Hematopoietic multipotent progenitor cell treated with erythropoietin and hydrocortisone succinate and interleukin-3 and kit ligand, for 8 days (in vitro differentiated cells): Measurements from ENCODE around the gene EXOC6B.
A peak's percentile ranks its signal among the peaks of the same experiment; 100 is the strongest.

ENCODE experiments used
- DNase-seq: peaks from one replicate; pipeline ENCODE4 v3.0.0-alpha.2; 2015

The EXOC6B gene

DNA sequence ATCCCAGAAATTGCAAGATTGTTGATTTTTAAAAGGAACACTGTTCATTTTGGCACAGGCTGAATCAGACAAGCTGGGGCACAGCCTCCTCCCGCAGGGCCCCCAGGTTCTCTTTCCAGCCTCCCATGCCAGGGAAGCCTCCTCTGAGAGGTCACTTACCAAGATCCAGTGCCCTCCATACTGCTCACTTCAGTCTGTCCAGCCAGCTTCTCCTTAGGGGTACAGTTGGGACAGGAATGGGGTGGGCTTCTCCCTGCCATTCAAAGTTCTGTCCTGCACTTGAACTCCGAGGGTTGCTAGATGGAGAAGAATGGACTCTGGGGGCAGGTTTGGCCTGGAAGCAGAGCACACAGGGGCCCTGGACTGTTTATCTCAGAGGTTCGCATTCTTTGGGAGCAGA is 670.7 kb downstream of the EXOC6B start:
- no peak for DNase-seq

- DNase-seq = no peak
Measured at GRCh38 chr2:72154386-72154975, 671.4 kb downstream of the EXOC6B start.

DNA sequence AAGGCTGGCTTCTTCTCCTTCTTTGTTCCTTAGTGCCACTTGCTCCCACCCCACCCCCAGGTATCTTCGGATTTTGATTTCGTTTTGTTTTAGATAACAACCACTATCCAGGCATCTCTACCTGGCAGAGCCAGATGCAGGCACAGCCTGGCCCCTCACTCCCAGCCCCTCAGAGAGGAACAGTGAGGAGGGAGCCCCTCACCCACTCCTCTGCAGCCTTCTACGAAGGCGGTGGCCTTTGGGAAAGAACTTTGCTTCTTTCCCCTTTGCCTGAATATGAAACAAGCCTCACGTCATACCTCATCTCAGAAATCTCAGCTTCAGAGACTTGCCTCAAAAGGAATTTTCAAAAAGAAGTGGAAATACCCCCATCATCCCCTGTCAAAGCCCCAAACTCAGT is 671.9 kb downstream of the EXOC6B start:
- no peak for DNase-seq

DNA sequence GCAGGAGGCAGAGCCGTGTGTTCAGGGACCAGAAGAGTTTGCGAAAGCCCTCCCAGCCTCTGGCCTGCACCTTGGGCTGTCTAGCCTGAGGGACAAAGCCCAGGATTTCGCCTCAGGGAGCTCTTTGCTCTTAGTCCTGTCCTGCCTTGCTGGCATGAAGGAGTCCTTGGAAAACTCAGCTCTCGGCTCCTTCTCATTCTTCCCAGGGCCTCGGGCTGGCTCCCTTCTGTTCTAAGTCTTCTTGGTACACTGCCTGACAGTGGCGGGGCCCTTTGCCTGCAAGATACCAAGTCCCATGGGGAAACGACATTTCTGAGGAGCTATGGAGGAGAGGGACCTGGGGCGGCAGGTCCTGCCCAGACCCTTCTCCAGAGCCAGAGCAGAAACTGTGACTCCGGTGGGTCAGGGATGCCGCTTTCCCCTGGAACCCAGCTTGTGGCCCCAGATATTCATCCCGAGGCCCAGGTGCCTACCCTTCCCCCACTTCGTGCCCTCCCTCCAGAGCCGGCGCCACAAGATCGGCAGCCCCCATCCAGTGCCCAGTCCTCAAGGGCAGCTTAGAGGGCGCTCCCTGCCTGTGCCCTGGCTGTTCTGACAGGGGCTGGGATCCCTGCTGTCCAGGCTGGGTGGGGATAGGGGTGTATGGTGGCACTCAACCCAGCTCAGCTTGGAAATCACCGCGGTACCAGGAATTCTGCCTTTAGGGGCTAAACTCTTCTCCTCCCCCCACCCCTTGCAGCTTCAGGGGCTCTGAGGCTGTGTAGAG is 672.6 kb downstream of the EXOC6B start:
- DNase-seq = no peak

DNA sequence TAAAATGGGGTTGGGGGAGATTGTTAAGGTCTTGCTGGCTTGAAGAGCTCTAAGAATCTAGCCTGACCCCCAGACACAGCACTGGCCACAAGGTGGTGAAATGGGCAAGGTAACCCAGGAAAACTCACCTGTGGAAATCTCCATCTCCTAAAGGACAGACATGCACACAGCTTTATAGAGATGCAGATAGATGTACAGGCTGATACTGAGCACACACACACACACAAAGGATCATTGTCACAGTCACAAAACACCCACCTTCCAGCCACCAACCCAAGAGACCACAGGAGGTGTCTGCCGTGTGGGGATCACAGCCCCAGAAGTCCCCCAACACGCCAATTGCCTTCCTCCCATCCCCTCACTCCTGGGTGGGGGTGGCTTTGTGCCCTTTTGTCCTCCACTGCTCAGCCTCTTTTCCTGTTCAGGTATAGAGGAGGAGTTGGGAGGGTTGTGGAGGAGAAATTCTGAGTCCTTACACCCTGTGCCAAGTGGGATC is 674.9 kb downstream of the EXOC6B start:
- no peak for DNase-seq

DNA sequence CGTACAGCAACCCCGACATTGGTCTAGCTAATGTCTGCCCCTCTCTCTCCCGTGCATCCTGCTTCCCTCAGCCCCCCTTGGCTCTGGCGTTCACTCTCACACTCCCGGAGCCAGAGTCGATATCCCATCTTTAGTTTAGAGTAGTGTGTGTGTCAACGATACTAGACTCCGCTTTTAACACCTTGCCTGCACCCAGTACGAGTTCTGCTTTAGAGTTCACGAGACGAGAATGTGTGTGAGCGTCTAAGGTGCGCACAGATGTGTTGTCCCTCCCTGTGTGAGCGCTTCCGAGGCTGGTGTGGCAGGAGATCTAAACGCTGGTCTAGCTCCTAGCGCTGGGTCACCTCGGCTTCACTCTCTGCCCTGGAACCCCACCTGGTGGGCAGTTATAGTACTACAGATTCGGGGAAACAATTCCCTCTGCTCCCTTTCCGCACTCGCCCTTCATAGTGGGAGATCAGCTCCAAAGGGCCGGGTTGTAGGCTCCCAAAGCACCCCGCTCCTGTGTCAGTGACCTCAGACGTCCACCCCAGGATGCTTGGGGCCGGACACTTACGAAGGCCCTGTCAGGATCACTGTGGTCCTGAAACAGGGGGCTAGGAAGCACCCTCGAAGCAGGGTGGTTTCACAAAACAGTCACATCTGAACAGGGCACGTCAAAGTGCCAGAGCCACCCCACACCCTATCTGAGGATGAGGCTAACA is 675.5 kb downstream of the EXOC6B start:
- DNase-seq = peak; percentile 70

- no peak for DNase-seq
Measured at GRCh38 chr2:72149556-72150156, 676.2 kb downstream of the EXOC6B start.

GRCh38 chr2:72148837-72149555 is 676.8 kb downstream of the EXOC6B start:
- no peak for DNase-seq

GRCh38 chr2:72148003-72148836 is 677.6 kb downstream of the EXOC6B start:
- DNase-seq = no peak

- no peak for DNase-seq
Measured at GRCh38 chr2:72147303-72147971, 678.4 kb downstream of the EXOC6B start, which contains the start of gene CYP26B1. Gene CYP26B1 (minus strand): TSS chr2:72147862. CDS start chr2:72147834, 28 bp downstream.

GRCh38 chr2:72146347-72147302 is 679.2 kb downstream of the EXOC6B start:
- no peak for DNase-seq

DNA sequence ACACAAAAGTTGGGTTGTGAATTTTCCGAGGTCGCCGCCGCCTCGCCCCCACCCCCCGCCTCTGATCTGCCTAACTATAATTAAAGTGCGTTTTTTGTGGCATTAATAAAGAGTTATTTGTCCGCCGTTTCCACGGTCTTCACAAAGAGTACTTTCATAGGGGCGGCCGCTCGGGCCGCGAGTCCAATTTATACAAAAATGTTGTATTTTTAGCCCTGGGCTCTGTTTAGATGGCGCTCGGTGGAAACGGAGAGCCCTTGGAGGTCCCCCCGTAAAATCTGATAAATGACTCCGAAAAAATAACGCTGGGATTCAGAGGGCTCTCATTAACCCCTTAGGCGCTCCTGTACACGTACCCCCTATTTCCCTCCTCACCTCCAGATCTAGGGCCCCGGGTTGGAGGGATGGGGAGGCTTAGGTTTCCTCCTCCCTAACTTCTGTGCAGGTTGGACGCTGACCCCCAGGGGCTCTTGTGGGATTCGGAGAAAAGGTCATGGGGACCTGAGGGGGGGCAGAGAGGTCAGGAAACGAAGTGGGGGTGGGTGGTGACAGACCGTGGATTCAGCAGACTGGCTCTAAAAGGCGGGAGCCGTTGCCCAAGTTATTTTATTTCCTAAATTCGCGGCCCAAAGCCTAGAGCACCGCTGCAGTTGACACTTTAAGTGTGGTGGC is 680.0 kb downstream of the EXOC6B start:
- no peak for DNase-seq

- DNase-seq = no peak
Measured at GRCh38 chr2:72145289-72145657, 680.6 kb downstream of the EXOC6B start.

DNA sequence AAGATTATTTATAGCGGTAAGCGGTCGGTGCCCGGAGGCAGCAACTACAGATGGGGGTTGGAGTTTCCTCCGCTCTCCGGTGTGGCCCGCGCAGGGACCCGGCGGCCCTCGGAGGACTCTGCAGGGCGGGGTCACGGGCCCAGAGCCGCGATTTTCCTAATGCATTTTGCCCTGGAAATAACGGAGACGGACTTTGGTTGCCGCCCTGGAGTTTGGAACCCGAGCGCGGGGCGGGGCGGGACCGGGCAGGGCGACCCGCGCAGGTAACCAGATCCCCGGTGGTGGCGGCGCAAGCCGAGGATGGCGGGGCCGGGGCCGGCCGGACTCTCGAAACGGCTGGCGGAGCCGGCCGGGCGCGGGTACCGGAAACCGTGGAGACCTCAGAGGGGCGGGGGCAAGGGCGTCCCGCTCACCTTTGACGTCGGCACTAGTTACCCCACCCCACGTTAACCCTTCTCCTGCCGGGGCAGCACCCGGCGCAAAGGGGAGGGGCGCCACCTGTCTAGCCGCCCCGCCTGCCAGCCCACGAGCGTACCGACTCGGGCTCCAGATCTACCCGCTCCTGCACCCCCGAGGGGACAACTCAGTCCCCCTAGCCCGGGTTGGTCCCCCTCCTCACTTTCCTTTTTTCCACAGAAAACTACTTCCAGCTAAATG is 681.1 kb downstream of the EXOC6B start:
- DNase-seq = no peak

DNA sequence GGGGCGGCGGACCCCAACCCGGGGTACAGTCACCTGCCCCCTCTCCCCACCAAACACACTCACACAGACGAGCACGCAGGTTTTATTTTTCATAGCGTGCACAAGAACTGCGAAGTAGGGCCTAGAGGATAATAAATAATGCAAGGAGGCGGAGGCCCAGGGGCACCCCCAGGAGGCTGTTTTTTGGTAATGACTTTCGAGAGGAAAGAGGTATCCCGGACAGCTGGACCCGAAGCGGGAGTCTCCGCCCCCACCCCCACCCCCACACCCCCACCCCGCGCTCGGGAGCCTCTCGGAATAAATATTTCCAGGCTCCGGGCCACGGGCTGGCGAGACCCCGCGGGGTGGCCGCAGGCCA is 681.6 kb downstream of the EXOC6B start:
- DNase-seq = no peak

GRCh38 chr2:72143441-72144273 is 682.2 kb downstream of the EXOC6B start:
- DNase-seq = no peak

GRCh38 chr2:72142570-72143440 is 683.0 kb downstream of the EXOC6B start:
- DNase-seq = no peak
